CD4-positive, alpha-beta T cell (primary cell): ENCODE results near the gene HMGA1. TPM values are rescaled to one million over a fixed set of nuclear protein-coding genes. Genes with fewer than 3 reads are reported as not detected.
A peak's percentile ranks its signal among the peaks of the same experiment; 100 is the strongest.

ENCODE experiments used
- ATAC-seq: fragments of 200-7000 bp; cut with Tn5 transposase; one replicate; pipeline ENCODE4 v1.10.0; 2022; ENCODE audit warnings: mild to moderate bottlenecking; ENCODE audit not compliant: poor library complexity
- CTCF ChIA-PET: fragments of 350-600 bp; sonication (Branson Sonifier 250); formaldehyde crosslinking; loops from one replicate; lab custom pipeline; 2021; ENCODE audit warnings: antibody characterized with exemption, inconsistent platforms; lab: Charles Lee
- POLR2A ChIA-PET: fragments of 350-600 bp; sonication (Branson Sonifier 250); formaldehyde crosslinking; loops from one replicate; lab custom pipeline; 2021; ENCODE audit warnings: antibody characterized with exemption, inconsistent platforms; lab: Charles Lee
- DNase-seq, 14 experiments: peaks; one replicate each; pipeline ENCODE4 v3.0.0-alpha.2; 2013 to 2020; ENCODE audit warnings: mixed read lengths in 2 of 14
- H3K27ac ChIP-seq, 2 donors: one replicate each; pipeline versions ENCODE4 v1.5.1 to v1.7.0; 2013; ENCODE audit warnings: low read length in 2 of 2, low read depth in 1 of 2, mild to moderate bottlenecking in 1 of 2
- H3K27me3 ChIP-seq, 2 experiments: 1 replicate in 1 of 2; 2 replicates in 1 of 2; pipeline versions ENCODE4 v1.6.1 to v1.7.0; 2013; ENCODE audit warnings: low read length in 2 of 2, control low read depth in 1 of 2, mild to moderate bottlenecking in 1 of 2, moderate library complexity in 1 of 2; ENCODE audit not compliant: insufficient read depth in 2 of 2, control insufficient read depth in 1 of 2
- H3K36me3 ChIP-seq: one replicate; pipeline ENCODE4 v1.6.1; 2013; ENCODE audit warnings: low read length, control low read depth; ENCODE audit not compliant: insufficient read depth
- H3K4me1 ChIP-seq: one replicate; pipeline ENCODE4 v1.6.1; 2013; ENCODE audit warnings: low read length, control low read depth; ENCODE audit not compliant: insufficient read depth
- H3K4me3 ChIP-seq: one replicate; pipeline ENCODE4 v1.5.1; 2013; ENCODE audit warnings: mild to moderate bottlenecking, low read length, moderate library complexity
- H3K9me3 ChIP-seq, 2 experiments: 1 replicate in 1 of 2; 2 replicates in 1 of 2; pipeline versions ENCODE4 v1.6.1 to v1.7.0; 2013; ENCODE audit warnings: low read length in 2 of 2, mild to moderate bottlenecking in 2 of 2, control low read depth in 1 of 2, moderate library complexity in 1 of 2; ENCODE audit not compliant: control insufficient read depth in 1 of 2, insufficient read depth in 1 of 2
- H3K27ac Mint-ChIP-seq: one replicate; pipeline ENCODE4 v1.8.0; 2020; ENCODE audit warnings: mixed read lengths
- H3K27me3 Mint-ChIP-seq: one replicate; pipeline ENCODE4 v1.8.0; 2021; ENCODE audit warnings: mixed read lengths
- H3K36me3 Mint-ChIP-seq: one replicate; pipeline ENCODE4 v1.8.0; 2021; ENCODE audit warnings: low read depth, mixed read lengths
- H3K4me1 Mint-ChIP-seq: one replicate; pipeline ENCODE4 v1.8.0; 2021; ENCODE audit warnings: low read depth, mixed read lengths
- H3K4me3 Mint-ChIP-seq: one replicate; pipeline ENCODE4 v1.8.0; 2020; ENCODE audit warnings: mild to moderate bottlenecking, mixed read lengths
- H3K9me3 Mint-ChIP-seq: one replicate; pipeline ENCODE4 v1.8.0; 2020; ENCODE audit warnings: mixed read lengths
- CTCF ChIP-seq: fragments of 200-600 bp; IDR thresholded peaks from one replicate; pipeline ENCODE4 v1.8.0; 2022; ENCODE audit warnings: antibody characterized with exemption, mild to moderate bottlenecking
- intact Hi-C, 2 experiments: fragments of 100-400 bp; cut with DNase I in 1 of 2; cut with micrococcal nuclease in 1 of 2; formaldehyde crosslinking; loops; one replicate each; pipeline versions ENCODE4 v1.15.1 to v1.9.0; 2023 to 2025; cut with DNase I, micrococcal nuclease
- total RNA-seq, 174 experiments: library from RNA in 2 of 174; stranded (reverse) in 2 of 174; gene quantifications; one replicate each; pipeline ENCODE4 v1.2.3 and lab custom pipeline; 2021 to 2026

The HMGA1 gene
- total RNA-seq, 2 experiments from 2014 or later, result 102 to 107 TPM

- Histone ChIP-seq H3K4me1 (peaks cover 20% of the 10 kb centered on the region), H3K27ac (no peak overlapping the region), H3K4me3 (no peak overlapping the region), H3K36me3 (no peaks in the 10 kb centered on the region), H3K27me3 (no peaks in the 10 kb centered on the region), H3K9me3 (no peaks in the 10 kb centered on the region)
- Mint-ChIP-seq H3K4me1 (peaks cover 6% of the 10 kb centered on the region), H3K36me3 (no peaks in the 10 kb centered on the region), H3K4me3 (peak overlapping the region; percentile 25), H3K27me3 (no peaks in the 10 kb centered on the region), H3K27ac (peak overlapping the region; percentile 75), H3K9me3 (no peaks in the 10 kb centered on the region)
- ChIA-PET POLR2A (interaction anchor here (0.6 to 1.8 kb wide), 2 partner anchors 11 to 23 kb away, joined by 3 to 6 read pairs; partner anchors contain the start of gene SMIM29), CTCF (interaction anchor here (1.3 kb wide), 1 partner anchor 30 kb away, joined by 3 read pairs; no protein-coding TSS in a partner anchor)
- no peak for TF ChIP-seq CTCF
- intact Hi-C loops, result no loop called here
- DNase-seq (no peak), ATAC-seq (no peak)
Measured at GRCh38 chr6:34225551-34225950, 11.1 kb upstream of the HMGA1 start.

GRCh38 chr6:34226066-34226465 is 10.6 kb upstream of the HMGA1 start:
- ATAC-seq (no peak), DNase-seq (no peak)
- H3K27ac Mint-ChIP-seq, result peak overlapping the region; percentile 75
- H3K4me1 Mint-ChIP-seq, result peaks cover 6% of the 10 kb centered on the region
- no peaks in the 10 kb centered on the region for H3K27me3 Mint-ChIP-seq
- Histone ChIP-seq H3K36me3 (no peaks in the 10 kb centered on the region), H3K4me3 (no peak overlapping the region), H3K27me3 (no peaks in the 10 kb centered on the region), H3K9me3 (no peaks in the 10 kb centered on the region), H3K27ac (no peak overlapping the region), H3K4me1 (peaks cover 20% of the 10 kb centered on the region)
- TF ChIP-seq CTCF, result no peak
- no peaks in the 10 kb centered on the region for H3K9me3 Mint-ChIP-seq
- CTCF ChIA-PET, result interaction anchor here (1.3 kb wide), 1 partner anchor 30 kb away, joined by 3 read pairs; no protein-coding TSS in a partner anchor
- POLR2A ChIA-PET, result interaction anchor here (0.5 to 2.4 kb wide), 4 partner anchors 11 to 1247 kb away, joined by 3 to 10 read pairs (median 6); partner anchors contain the start of genes HMGA1 and SMIM29
- no peaks in the 10 kb centered on the region for H3K36me3 Mint-ChIP-seq
- intact Hi-C loops, result no loop called here
- H3K4me3 Mint-ChIP-seq, result no peak overlapping the region

GRCh38 chr6:34226731-34227586 is 9.7 kb upstream of the HMGA1 start:
- H3K27me3 Mint-ChIP-seq, result no peaks in the 10 kb centered on the region
- CTCF ChIA-PET, result no interaction called here
- H3K36me3 ChIP-seq, result no peaks in the 10 kb centered on the region
- DNase-seq (no peak), ATAC-seq (no peak)
- intact Hi-C loops, result no loop called here
- H3K27ac Mint-ChIP-seq, result peak overlapping the region; percentile 73
- H3K27ac ChIP-seq, result no peak overlapping the region
- H3K9me3 Mint-ChIP-seq, result no peaks in the 10 kb centered on the region
- H3K9me3 ChIP-seq, result no peaks in the 10 kb centered on the region
- no peaks in the 10 kb centered on the region for H3K36me3 Mint-ChIP-seq
- H3K4me1 ChIP-seq, result peaks cover 20% of the 10 kb centered on the region
- no peak overlapping the region for H3K4me3 ChIP-seq
- no peak for TF ChIP-seq CTCF
- peaks cover 6% of the 10 kb centered on the region for H3K4me1 Mint-ChIP-seq
- no peaks in the 10 kb centered on the region for H3K27me3 ChIP-seq
- POLR2A ChIA-PET, result interaction anchor here (0.5 to 2.4 kb wide), 3 partner anchors 10 to 1246 kb away, joined by 6 to 10 read pairs (median 6); partner anchors contain the start of genes HMGA1 and SMIM29
- H3K4me3 Mint-ChIP-seq, result peak overlapping the region; percentile 54
